Measurements from ENCODE around the gene SSC5D. TPM values are rescaled to one million over a fixed set of nuclear protein-coding genes. Genes with fewer than 3 reads are reported as not detected.
"Not testable (repeated sequence)": the region's sequence is repeated elsewhere in the genome, so short reads cannot be mapped to it uniquely, and the experiment has no call there.

The SSC5D gene
- total RNA-seq: under 1 TPM; 0.68 to 0.79 TPM

GRCh38 chr19:55487924-55488687 lies at the start of gene SSC5D:
SSC5D (plus strand) TSS chr19:55488436; CDS start chr19:55488590, 154 bp downstream.
- H3K4me1 Mint-ChIP-seq: peaks cover 6% of the 10 kb centered on the region
- ATAC-seq (no peak), DNase-seq (no peak)
- H3K4me3 Mint-ChIP-seq: no peak within 1 kb of the TSS
- H3K27me3 Mint-ChIP-seq: peaks cover 3% of the 10 kb centered on the region
- CTCF ChIA-PET: interaction anchor here (1.0 to 4.2 kb wide), 2 partner anchors 16 to 347 kb away, joined by 5 to 42 read pairs; no protein-coding TSS in a partner anchor
- no peaks in the 10 kb centered on the region for H3K9me3 Mint-ChIP-seq (ENCODE audit: low read depth)
- no peak within 1 kb of the TSS for H3K27ac Mint-ChIP-seq
- H3K36me3 Mint-ChIP-seq: no peaks in the 10 kb centered on the region

GRCh38 chr19:55439052-55439451 lies 49.2 kb upstream of the SSC5D start:
- CTCF ChIA-PET: interaction anchor here (1.3 kb wide), 1 partner anchor 14 kb away, joined by 4 read pairs; no protein-coding TSS in a partner anchor
- no peaks in the 10 kb centered on the region for H3K9me3 Mint-ChIP-seq (ENCODE audit: low read depth)
- no peak for ATAC-seq
- no peak overlapping the region for H3K4me3 Mint-ChIP-seq
- no peaks in the 10 kb centered on the region for H3K36me3 Mint-ChIP-seq
- DNase-seq: no peak
- peaks cover 13% of the 10 kb centered on the region for H3K4me1 Mint-ChIP-seq
- H3K27me3 Mint-ChIP-seq: peaks cover 52% of the 10 kb centered on the region
- H3K27ac Mint-ChIP-seq: no peak overlapping the region

GRCh38 chr19:55440411-55441105 lies 47.7 kb upstream of the SSC5D start:
- DNase-seq: no peak
- Mint-ChIP-seq H3K27ac (peak overlapping the region; percentile 52), H3K9me3 (ENCODE audit: low read depth) (no peaks in the 10 kb centered on the region), H3K4me3 (no peak overlapping the region), H3K36me3 (no peaks in the 10 kb centered on the region), H3K27me3 (peaks cover 65% of the 10 kb centered on the region), H3K4me1 (peaks cover 13% of the 10 kb centered on the region)
- ATAC-seq: peak; percentile 37
- CTCF ChIA-PET: no interaction called here

DNA sequence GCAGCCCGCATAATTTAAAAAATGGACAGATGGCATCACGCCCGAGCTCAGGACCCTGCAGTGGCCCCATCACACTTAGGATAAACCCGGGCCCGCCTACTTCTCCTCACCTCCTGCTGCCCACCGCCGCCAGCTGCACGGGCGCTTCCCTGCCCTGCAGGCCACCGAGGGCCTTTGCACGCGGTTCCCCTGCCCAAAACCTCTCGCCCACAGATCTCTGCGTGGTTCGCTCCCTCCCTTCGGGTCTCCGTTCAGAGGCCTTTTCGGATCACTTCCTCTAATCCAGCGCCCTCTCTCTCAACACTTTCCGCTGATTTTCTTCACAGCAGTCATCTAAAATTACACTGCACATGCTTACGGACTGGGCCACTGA lies 46.9 kb upstream of the SSC5D start:
- Mint-ChIP-seq H3K4me3 (no peak overlapping the region), H3K27me3 (peaks cover 69% of the 10 kb centered on the region), H3K9me3 (ENCODE audit: low read depth) (no peaks in the 10 kb centered on the region), H3K27ac (peak overlapping the region; percentile 52), H3K36me3 (no peaks in the 10 kb centered on the region), H3K4me1 (peaks cover 13% of the 10 kb centered on the region)
- CTCF ChIA-PET: no interaction called here
- no peak for DNase-seq
- no peak for ATAC-seq

GRCh38 chr19:55441692-55442321 lies 46.4 kb upstream of the SSC5D start:
- H3K27ac Mint-ChIP-seq: no peak overlapping the region
- CTCF ChIA-PET: no interaction called here
- H3K4me1 Mint-ChIP-seq: peaks cover 13% of the 10 kb centered on the region
- DNase-seq (no peak), ATAC-seq (no peak)
- peaks cover 66% of the 10 kb centered on the region for H3K27me3 Mint-ChIP-seq
- H3K9me3 Mint-ChIP-seq (ENCODE audit: low read depth): no peaks in the 10 kb centered on the region
- no peaks in the 10 kb centered on the region for H3K36me3 Mint-ChIP-seq
- no peak overlapping the region for H3K4me3 Mint-ChIP-seq

DNA sequence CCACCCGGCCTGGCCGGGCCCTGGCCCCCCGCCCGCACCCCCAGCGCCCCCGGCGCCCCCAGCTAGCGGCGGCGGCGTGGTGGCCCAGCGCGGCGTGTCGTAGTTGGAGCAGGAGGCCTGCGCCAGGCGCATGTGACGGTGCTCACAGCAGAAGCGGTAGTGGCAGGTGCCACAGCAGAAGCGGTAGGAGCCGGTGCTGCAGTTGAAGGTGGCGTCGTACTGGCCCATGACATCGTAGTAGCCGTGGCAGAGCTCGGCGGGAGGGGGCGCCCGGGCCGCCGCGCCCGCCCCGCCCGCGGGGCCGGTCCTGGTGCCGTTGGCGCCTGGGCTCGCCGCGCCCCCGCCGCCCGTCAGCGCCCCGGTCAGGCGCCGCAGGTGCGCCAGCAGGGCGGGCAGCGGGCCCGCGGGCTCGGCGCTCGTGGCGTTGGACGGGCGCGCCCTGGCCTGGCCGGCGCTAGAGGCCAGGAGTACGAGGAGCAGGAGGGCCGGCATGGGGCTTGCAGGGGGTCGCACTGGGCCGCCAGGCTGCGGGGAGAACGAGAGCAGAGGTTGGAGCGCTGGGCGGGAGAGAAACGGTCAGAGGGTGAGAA lies 45.8 kb upstream of the SSC5D start:
- Mint-ChIP-seq H3K4me1 (peaks cover 13% of the 10 kb centered on the region), H3K27me3 (peaks cover 61% of the 10 kb centered on the region), H3K36me3 (no peaks in the 10 kb centered on the region), H3K9me3 (ENCODE audit: low read depth) (no peaks in the 10 kb centered on the region), H3K4me3 (no peak overlapping the region), H3K27ac (no peak overlapping the region)
- ATAC-seq (no peak), DNase-seq (no peak)
- CTCF ChIA-PET: no interaction called here

DNA sequence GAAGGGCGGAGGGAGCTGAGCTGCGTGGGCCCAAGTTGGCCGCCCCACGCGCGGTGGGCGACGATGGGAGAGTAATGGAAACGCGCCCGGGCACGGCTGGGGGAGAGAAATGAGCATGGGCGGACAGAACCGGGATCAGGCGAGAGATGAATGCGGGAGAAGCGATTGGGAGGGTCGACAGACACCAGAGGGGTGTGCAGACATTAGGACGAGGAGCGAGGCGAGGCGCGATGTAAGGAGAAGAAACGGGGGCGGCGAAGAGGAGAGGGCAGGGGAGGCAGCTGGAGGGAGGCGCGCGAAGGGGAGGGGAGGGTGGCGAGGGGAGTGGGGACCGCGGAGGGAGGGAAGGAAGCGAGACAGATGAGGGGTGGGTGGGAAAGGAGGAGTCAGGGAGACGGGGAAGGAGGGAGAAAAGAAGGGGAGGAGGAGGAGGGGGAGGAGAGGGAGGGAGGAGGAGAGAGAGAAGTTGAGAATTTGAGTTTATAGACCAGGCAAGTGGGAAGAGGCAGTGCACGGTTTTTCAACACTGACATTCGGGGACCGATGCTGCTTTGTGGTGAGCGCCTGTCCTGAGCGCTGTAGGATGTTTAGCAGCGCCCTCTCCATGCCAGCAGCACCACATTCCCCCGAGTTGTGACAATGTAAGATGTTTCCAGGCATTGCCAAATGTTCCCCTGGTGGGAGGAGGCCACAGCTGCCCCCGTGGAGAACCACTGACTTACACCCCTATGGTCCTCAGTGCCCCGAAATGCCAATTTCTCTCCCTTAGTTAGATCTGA lies 45.0 kb upstream of the SSC5D start, which contains the start of gene SHISA7:
TSS of gene SHISA7 (minus strand) at position 256 of the 779 bp plus-strand sequence. CDS start 437 bp downstream, outside the sequence.
- no peak within 1 kb of the TSS for H3K27ac Mint-ChIP-seq
- DNase-seq: no peak
- H3K4me1 Mint-ChIP-seq: peaks cover 13% of the 10 kb centered on the region
- H3K27me3 Mint-ChIP-seq: peaks cover 60% of the 10 kb centered on the region
- ATAC-seq: no peak
- no peaks in the 10 kb centered on the region for H3K9me3 Mint-ChIP-seq (ENCODE audit: low read depth)
- H3K36me3 Mint-ChIP-seq: no peaks in the 10 kb centered on the region
- CTCF ChIA-PET: no interaction called here
- H3K4me3 Mint-ChIP-seq: no peak within 1 kb of the TSS

- Mint-ChIP-seq H3K27ac (no peak overlapping the region), H3K4me3 (no peak overlapping the region), H3K36me3 (no peaks in the 10 kb centered on the region), H3K9me3 (ENCODE audit: low read depth) (no peaks in the 10 kb centered on the region), H3K27me3 (peaks cover 58% of the 10 kb centered on the region), H3K4me1 (peaks cover 13% of the 10 kb centered on the region)
- CTCF ChIA-PET: interaction anchor here (1.0 kb wide), 1 partner anchor 10 kb away, joined by 3 read pairs; no protein-coding TSS in a partner anchor
- DNase-seq (no peak), ATAC-seq (no peak)
Measured at GRCh38 chr19:55443824-55444480, 44.3 kb upstream of the SSC5D start.

DNA sequence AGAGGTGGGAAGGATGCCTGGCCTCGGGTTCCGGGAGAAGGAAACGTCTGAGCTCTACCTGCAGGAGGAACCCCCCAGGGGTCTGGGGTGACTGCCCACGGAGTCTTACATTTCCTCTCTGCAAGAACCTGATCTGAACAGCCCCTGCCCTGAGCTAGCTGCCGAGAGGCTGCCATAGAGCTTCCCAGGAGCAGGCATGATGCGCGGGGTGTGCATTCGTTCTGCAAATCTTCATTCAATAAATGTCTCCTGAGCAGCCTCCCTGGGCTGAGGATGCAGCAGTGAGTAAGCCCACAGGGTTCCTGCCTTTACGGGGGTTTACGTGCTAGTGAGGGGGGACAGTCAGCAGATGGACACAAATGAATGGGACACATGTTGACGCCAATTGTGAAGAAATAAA lies 43.6 kb upstream of the SSC5D start:
- Mint-ChIP-seq H3K27ac (no peak overlapping the region), H3K36me3 (no peaks in the 10 kb centered on the region), H3K9me3 (ENCODE audit: low read depth) (no peaks in the 10 kb centered on the region), H3K27me3 (peaks cover 51% of the 10 kb centered on the region), H3K4me1 (peaks cover 13% of the 10 kb centered on the region), H3K4me3 (no peak overlapping the region)
- CTCF ChIA-PET: interaction anchor here (1.0 kb wide), 1 partner anchor 9 kb away, joined by 3 read pairs; no protein-coding TSS in a partner anchor
- ATAC-seq (no peak), DNase-seq (no peak)

DNA sequence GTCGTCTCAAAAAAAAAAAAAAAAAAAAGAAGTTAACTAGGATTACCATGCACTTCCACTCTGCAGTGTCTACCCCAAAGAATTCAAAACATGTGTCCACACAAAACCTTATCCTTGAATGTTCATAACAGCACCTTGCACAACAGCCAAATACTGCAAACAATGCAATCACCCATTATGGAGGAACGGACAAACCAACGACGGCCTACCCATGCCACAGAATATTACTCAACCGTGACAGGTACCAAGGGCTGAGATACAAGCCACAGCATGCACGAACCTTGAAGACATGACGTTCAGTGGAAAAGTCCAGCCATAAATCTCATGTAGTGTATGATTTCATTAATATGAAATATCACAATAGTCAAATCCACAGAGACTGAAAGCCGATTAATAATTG lies 42.2 kb upstream of the SSC5D start:
- H3K4me1 Mint-ChIP-seq: peaks cover 9% of the 10 kb centered on the region
- no peaks in the 10 kb centered on the region for H3K9me3 Mint-ChIP-seq (ENCODE audit: low read depth)
- DNase-seq (no peak), ATAC-seq (no peak)
- CTCF ChIA-PET: no interaction called here
- H3K4me3 Mint-ChIP-seq: no peak overlapping the region
- H3K36me3 Mint-ChIP-seq: no peaks in the 10 kb centered on the region
- peaks cover 51% of the 10 kb centered on the region for H3K27me3 Mint-ChIP-seq
- H3K27ac Mint-ChIP-seq: no peak overlapping the region

GRCh38 chr19:55447421-55448174 lies 40.6 kb upstream of the SSC5D start:
- H3K4me1 Mint-ChIP-seq: peaks cover 2% of the 10 kb centered on the region
- no peaks in the 10 kb centered on the region for H3K36me3 Mint-ChIP-seq
- H3K4me3 Mint-ChIP-seq: no peak overlapping the region
- H3K27me3 Mint-ChIP-seq: peaks cover 50% of the 10 kb centered on the region
- CTCF ChIA-PET: no interaction called here
- no peak for DNase-seq
- H3K9me3 Mint-ChIP-seq (ENCODE audit: low read depth): no peaks in the 10 kb centered on the region
- no peak overlapping the region for H3K27ac Mint-ChIP-seq
- ATAC-seq: peak; percentile 59

GRCh38 chr19:55448175-55448490 lies 40.1 kb upstream of the SSC5D start:
- H3K4me1 Mint-ChIP-seq; H3K36me3 Mint-ChIP-seq; CTCF ChIA-PET; ATAC-seq; H3K9me3 Mint-ChIP-seq (ENCODE audit: low read depth); H3K27ac Mint-ChIP-seq; DNase-seq; H3K4me3 Mint-ChIP-seq: not testable (repeated sequence)
- peaks cover 45% of the 10 kb centered on the region for H3K27me3 Mint-ChIP-seq
